ENCODE measurements around the gene CAPZB.

CAPZB gene

DNA sequence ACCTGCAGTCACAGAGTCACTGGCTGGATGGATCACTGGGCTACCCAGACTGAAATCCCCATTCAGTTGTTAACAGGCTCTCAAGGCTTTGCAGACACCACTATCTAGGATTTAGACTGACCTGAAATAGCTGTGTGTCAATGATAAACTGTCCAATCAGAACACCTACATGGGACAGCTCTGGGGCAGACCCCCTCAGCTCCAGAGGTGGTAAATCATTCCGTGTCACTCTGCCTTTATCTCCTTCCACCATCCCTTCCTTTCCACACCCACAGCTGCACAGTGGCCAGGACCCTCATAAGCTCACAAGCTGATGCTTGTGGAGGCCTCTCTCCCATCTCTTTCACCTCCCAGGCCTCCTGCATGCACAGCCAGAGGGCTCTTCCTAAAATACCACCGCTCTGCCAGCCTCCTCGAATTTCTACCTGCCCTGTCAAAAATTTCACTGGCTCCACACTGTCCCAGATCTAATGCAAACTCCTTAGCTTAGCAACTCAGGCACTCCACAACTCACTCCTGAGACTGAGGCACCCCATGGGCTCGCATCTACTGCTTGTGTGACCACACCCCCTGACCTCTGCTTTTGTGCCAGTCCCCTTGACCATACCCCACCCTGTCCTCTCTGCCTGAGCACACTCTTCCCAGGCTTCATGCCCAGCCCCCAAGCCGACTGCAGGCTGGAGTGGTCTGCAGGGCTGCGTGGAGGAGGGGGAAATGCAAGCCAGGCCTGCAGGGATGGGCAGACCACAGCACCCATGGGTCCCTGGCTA lies 5.8 kb downstream of the CAPZB start:
- peak overlapping the region; percentile 18 for H3K4me3 ChIP-seq (ENCODE audit: low read depth, low read length)
- H3K4me1 ChIP-seq (ENCODE audit: control insufficient read depth, insufficient read depth, low read length) = peaks cover 33% of the 10 kb centered on the region

DNA sequence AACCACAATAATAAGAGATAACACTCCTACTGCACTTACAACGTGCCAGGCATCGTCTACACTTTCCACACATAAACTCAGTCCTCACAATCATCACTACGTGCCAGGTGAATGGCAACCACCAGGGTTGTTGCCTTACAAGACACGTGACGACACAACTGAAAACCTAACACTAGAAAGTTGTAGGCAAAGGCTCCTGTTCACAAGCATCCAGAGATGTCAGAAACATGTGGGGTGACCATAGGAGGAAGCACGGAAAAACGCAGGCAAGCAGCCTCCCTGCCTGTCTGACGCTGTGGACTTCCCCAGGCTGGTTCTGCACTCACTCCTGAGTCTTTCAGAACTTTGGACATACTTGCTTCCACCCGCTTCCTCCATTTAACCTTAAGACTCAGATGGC lies 7.0 kb downstream of the CAPZB start:
- H3K36me3 ChIP-seq (ENCODE audit: control insufficient read depth, insufficient read depth, low read length) = peaks cover 9% of the 10 kb centered on the region
- no peak overlapping the region for H3K9ac ChIP-seq (ENCODE audit: low read depth, low read length)
- no peak overlapping the region for H3K4me3 ChIP-seq (ENCODE audit: low read depth, low read length)
- no peaks in the 10 kb centered on the region for H3K9me3 ChIP-seq (ENCODE audit: control insufficient read depth, insufficient read depth, low read length)
- no peaks in the 10 kb centered on the region for H3K27me3 ChIP-seq (ENCODE audit: control insufficient read depth, insufficient read depth, low read length)
- H3K4me1 ChIP-seq (ENCODE audit: control insufficient read depth, insufficient read depth, low read length) = peaks cover 33% of the 10 kb centered on the region

More for the DNA sequence above, 5.8 kb downstream of the CAPZB start:
- no peaks in the 10 kb centered on the region for H3K27me3 ChIP-seq (ENCODE audit: control insufficient read depth, insufficient read depth, low read length)
- peaks cover 9% of the 10 kb centered on the region for H3K36me3 ChIP-seq (ENCODE audit: control insufficient read depth, insufficient read depth, low read length)
- peak overlapping the region; percentile 54 for H3K9ac ChIP-seq (ENCODE audit: low read depth, low read length)
- no peaks in the 10 kb centered on the region for H3K9me3 ChIP-seq (ENCODE audit: control insufficient read depth, insufficient read depth, low read length)

DNA sequence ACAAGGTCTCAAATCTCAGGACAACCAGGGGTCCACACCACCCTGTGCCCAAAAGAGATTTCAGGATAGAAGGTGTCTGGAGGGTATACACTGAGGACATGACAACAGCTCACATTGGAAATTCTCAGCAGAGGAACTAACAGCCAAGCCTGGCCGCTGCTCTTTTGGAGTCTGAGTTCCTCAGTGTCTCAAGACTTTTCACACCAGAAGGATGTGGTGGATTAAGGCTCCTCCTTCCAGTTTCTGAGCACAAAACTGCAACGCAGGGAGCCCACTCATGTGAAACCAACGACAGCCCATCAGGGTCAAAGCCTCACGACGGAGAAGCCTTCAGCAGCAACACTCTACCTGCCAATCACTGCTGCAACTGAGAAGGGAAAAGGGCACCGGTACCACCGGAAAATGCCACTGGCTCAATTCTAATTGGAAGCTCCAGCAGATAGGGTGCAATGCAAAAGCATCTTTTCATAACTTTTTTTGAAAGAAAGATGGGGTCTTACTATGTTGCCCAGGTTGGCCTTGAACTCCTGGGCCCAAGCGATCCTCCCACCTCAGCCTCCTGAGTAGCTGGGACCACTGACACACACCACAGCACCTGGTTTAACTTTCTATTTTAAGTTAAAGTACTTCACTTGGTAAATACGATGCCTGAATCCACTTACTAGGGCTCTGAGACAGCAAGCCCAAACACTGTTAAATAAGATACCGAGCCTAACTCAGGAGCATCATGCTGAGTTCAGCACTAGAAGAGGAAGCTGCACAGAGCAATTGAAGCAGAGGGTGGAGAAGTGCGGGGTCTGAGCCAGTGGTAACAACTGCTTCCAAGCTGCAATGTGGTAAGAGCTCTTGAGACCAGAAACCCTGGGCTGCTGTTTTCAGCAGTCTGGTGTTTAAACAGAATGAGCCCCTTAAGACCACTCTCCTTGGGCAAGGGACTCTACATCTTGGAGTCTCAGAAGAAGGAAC lies 7.8 kb downstream of the CAPZB start:
- H3K4me3 ChIP-seq (ENCODE audit: low read depth, low read length) = no peak overlapping the region
- no peak overlapping the region for H3K9ac ChIP-seq (ENCODE audit: low read depth, low read length)
- H3K27me3 ChIP-seq (ENCODE audit: control insufficient read depth, insufficient read depth, low read length) = no peaks in the 10 kb centered on the region
- peaks cover 9% of the 10 kb centered on the region for H3K36me3 ChIP-seq (ENCODE audit: control insufficient read depth, insufficient read depth, low read length)
- peaks cover 30% of the 10 kb centered on the region for H3K4me1 ChIP-seq (ENCODE audit: control insufficient read depth, insufficient read depth, low read length)
- no peaks in the 10 kb centered on the region for H3K9me3 ChIP-seq (ENCODE audit: control insufficient read depth, insufficient read depth, low read length)

DNA sequence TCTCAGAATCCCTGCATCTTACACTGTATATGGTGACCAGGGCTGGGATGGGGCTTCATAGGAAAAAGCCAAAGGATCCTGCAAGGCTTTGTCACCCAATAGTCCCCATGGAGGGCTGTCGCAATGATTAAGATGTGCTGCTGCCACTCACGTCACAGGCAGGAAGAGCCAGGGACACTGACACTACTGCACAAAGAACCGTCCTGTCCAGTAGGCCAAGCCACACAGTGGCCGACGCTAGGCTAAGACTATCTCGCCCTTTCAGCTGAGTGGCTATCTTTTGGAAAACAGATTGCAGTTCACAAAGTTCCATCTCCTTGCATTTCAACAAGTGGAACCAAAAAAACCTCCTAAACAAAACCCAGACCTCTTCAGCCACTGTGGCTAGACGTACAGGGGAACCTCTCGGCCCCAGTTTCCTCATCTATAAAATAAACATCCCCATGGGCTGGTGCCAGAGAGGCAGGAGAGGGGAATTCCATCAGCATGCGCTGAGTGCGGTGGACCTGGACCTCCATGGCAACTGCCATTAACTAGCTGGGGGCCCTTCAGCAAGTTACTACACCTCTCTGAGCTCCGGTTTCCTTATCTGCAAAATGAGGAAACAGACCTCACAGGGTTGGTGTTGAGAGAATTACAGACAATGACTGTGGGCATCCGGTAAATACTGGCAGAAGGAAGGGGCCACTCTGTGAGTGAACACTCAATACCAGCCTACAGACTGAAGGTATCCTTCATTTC lies 8.7 kb downstream of the CAPZB start:
- no peak overlapping the region for H3K9ac ChIP-seq (ENCODE audit: low read depth, low read length)
- no peaks in the 10 kb centered on the region for H3K27me3 ChIP-seq (ENCODE audit: control insufficient read depth, insufficient read depth, low read length)
- H3K4me1 ChIP-seq (ENCODE audit: control insufficient read depth, insufficient read depth, low read length) = peaks cover 26% of the 10 kb centered on the region
- no peaks in the 10 kb centered on the region for H3K9me3 ChIP-seq (ENCODE audit: control insufficient read depth, insufficient read depth, low read length)
- peaks cover 9% of the 10 kb centered on the region for H3K36me3 ChIP-seq (ENCODE audit: control insufficient read depth, insufficient read depth, low read length)
- no peak overlapping the region for H3K4me3 ChIP-seq (ENCODE audit: low read depth, low read length)

DNA sequence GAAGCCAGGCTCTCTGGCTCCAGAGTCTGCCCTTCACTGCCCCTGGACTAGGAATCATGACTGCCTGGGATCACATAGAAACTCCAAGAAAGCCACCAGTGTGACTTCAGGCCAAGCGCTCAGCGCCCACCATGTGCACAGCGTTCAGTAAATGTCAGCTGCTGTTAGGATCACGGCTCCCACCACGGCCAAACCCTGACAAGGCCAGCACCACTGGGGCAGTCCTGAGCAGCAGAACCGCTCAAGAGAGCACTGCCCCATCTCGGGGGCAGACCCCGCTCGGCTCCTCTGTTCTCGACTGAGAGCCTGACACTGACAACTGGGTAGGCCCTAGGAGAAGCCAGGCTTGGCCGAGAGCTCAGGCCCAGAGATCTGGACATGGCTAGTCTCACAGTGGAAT lies 10.0 kb downstream of the CAPZB start:
- H3K9me3 ChIP-seq (ENCODE audit: control insufficient read depth, insufficient read depth, low read length) = no peaks in the 10 kb centered on the region
- no peak overlapping the region for H3K4me3 ChIP-seq (ENCODE audit: low read depth, low read length)
- peaks cover 13% of the 10 kb centered on the region for H3K4me1 ChIP-seq (ENCODE audit: control insufficient read depth, insufficient read depth, low read length)
- H3K36me3 ChIP-seq (ENCODE audit: control insufficient read depth, insufficient read depth, low read length) = peaks cover 9% of the 10 kb centered on the region
- no peak overlapping the region for H3K9ac ChIP-seq (ENCODE audit: low read depth, low read length)
- no peaks in the 10 kb centered on the region for H3K27me3 ChIP-seq (ENCODE audit: control insufficient read depth, insufficient read depth, low read length)

DNA sequence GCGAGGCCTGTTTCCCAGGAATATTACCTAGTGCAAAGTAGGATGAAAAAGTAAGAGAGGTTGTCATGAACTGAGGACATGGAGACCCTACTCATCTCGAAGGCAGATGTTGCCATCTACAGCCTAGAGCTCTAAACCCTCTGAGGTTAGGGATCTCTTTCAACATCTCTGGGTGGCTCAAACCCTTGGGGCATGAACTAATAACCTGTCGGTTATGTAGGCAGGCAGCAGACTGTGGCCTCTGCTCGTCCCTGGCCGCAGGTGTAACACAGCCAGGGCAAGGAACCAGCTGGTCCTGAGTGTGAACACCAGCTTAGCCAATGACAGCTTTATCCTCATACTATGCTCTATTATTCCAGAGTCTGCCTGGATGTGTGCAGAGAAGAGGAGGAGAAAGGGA lies 13.2 kb downstream of the CAPZB start:
- Histone ChIP-seq H3K4me1 (ENCODE audit: control insufficient read depth, insufficient read depth, low read length) (peaks cover 11% of the 10 kb centered on the region), H3K9ac (ENCODE audit: low read depth, low read length) (no peak overlapping the region), H3K36me3 (ENCODE audit: control insufficient read depth, insufficient read depth, low read length) (peaks cover 3% of the 10 kb centered on the region), H3K27me3 (ENCODE audit: control insufficient read depth, insufficient read depth, low read length) (no peaks in the 10 kb centered on the region), H3K4me3 (ENCODE audit: low read depth, low read length) (no peak overlapping the region), H3K9me3 (ENCODE audit: control insufficient read depth, insufficient read depth, low read length) (no peaks in the 10 kb centered on the region)

DNA sequence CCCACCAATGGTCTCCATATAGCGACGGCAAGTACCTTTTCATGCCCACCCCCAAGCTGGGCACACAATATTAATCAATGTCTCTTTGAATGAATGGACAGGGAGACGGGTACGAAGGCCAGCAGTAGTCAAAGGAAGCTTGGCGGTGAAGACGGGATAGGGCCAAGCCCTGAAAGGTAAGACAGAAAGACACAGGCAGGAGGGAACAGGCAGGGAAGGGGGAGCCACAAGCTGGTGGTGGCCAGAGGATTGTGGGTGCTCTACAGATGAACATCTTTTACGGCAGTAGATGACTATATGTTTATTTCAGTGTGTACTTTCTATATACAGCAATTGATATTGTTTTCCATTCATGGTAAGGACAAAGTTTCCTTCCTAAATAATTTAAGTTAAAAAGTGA lies 16.3 kb downstream of the CAPZB start:
- no peaks in the 10 kb centered on the region for H3K27me3 ChIP-seq (ENCODE audit: control insufficient read depth, insufficient read depth, low read length)
- H3K9me3 ChIP-seq (ENCODE audit: control insufficient read depth, insufficient read depth, low read length) = no peaks in the 10 kb centered on the region
- peaks cover 11% of the 10 kb centered on the region for H3K4me1 ChIP-seq (ENCODE audit: control insufficient read depth, insufficient read depth, low read length)
- H3K36me3 ChIP-seq (ENCODE audit: control insufficient read depth, insufficient read depth, low read length) = no peaks in the 10 kb centered on the region
- no peak overlapping the region for H3K4me3 ChIP-seq (ENCODE audit: low read depth, low read length)
- H3K9ac ChIP-seq (ENCODE audit: low read depth, low read length) = no peak overlapping the region

DNA sequence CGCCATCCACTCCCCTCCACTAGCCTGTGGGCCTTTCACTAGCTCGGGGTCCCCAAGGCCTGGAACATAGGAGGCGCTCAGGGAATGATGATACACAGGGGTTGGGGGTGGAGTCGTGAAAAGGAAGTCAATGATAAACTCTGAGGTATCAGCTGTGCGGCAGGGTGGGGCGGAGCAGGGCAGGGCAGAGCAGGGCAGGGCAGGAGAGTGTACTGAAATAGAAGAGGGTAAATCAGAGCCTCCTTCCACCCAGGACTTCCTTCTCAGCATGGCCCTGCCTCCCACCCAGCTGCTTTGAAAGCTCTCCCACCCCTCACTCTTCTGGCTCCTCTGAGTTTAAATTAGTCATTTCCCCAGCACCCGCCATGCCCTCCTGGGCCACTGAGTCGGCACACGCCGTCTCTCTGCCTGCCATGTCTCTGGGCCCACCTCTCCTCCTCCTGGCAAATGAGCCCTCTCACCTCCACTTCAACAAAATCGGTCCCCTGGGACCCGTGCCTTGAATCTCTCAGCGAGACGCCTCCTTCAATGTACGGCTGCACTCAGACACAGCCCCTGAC lies 16.9 kb downstream of the CAPZB start:
- no peaks in the 10 kb centered on the region for H3K36me3 ChIP-seq (ENCODE audit: control insufficient read depth, insufficient read depth, low read length)

DNA sequence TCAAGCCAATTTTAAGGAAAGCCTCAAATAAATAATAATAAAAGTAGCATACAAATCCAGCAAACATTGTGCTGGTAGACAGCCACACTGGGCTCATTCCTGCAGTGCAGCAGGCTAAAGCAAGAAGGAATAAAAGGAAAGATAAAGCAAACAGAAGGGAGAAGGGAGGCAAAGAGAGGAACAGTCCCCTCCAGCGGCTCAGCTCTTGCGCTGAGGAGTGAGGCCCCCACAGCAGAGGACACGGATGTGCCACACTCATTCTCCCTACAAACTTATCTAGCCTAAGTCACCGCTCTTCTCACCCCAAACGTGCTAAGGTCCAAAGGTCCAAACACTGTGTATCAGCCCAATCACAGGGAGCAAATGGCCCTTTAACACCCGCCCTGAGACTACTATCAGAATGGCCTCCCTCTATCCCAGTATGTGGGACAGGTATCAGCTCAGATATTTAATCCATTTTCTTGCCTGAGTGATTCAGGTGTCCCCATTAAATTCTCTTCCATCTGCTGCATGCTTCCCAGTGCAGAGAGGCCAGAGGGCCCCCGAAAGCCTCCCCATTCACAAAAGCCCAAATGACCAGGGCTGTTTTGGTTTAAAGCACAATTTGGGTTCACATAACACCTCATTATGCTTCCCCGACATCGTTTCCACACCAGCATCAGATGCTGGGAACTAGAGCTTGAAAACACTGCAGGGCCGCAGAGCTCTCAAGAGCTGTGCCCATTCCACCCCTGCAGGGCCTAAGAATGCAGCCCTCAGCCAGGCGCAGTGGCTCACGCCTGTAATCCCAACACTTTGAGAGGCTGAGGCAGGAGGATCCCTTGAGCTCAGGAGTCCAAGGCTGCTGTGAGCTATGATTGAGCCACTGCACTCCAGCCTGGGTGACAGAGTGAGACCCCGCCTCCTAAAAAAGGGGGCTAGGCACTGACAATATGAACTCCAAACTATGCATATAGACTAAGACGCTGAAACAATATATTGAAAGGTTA lies 17.8 kb downstream of the CAPZB start:
- Histone ChIP-seq H3K36me3 (ENCODE audit: control insufficient read depth, insufficient read depth, low read length) (no peaks in the 10 kb centered on the region), H3K9ac (ENCODE audit: low read depth, low read length) (no peak overlapping the region), H3K4me1 (ENCODE audit: control insufficient read depth, insufficient read depth, low read length) (peaks cover 21% of the 10 kb centered on the region), H3K9me3 (ENCODE audit: control insufficient read depth, insufficient read depth, low read length) (no peaks in the 10 kb centered on the region), H3K4me3 (ENCODE audit: low read depth, low read length) (no peak overlapping the region), H3K27me3 (ENCODE audit: control insufficient read depth, insufficient read depth, low read length) (no peaks in the 10 kb centered on the region)

More for the DNA sequence above, 16.9 kb downstream of the CAPZB start:
- Histone ChIP-seq H3K9me3 (ENCODE audit: control insufficient read depth, insufficient read depth, low read length) (no peaks in the 10 kb centered on the region), H3K4me3 (ENCODE audit: low read depth, low read length) (no peak overlapping the region), H3K9ac (ENCODE audit: low read depth, low read length) (no peak overlapping the region), H3K4me1 (ENCODE audit: control insufficient read depth, insufficient read depth, low read length) (peaks cover 13% of the 10 kb centered on the region), H3K27me3 (ENCODE audit: control insufficient read depth, insufficient read depth, low read length) (no peaks in the 10 kb centered on the region)

DNA sequence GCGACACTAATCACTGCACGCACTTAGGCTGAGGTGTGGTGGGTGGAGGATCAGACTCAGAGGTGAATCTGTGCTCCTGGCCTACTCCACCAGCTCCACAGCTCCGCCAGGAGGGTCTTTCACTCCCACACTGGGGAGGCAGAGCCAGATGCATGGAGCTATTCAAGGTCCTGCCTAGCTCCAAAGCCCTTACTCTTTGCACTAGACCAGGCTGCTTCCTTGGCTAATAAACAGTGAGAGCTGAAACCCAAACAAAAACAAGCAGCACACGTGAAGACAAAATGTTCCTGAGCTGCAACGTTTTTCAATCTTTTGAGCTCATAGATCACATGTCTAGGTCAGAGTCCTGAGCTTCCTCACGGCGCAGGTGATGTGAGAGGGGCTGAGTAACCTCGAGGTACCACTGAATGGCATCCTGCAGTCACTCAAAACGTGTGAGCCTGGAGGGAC lies 19.2 kb downstream of the CAPZB start:
- Histone ChIP-seq H3K36me3 (ENCODE audit: control insufficient read depth, insufficient read depth, low read length) (no peaks in the 10 kb centered on the region), H3K4me3 (ENCODE audit: low read depth, low read length) (no peak overlapping the region), H3K27me3 (ENCODE audit: control insufficient read depth, insufficient read depth, low read length) (no peaks in the 10 kb centered on the region), H3K9ac (ENCODE audit: low read depth, low read length) (no peak overlapping the region), H3K9me3 (ENCODE audit: control insufficient read depth, insufficient read depth, low read length) (no peaks in the 10 kb centered on the region), H3K4me1 (ENCODE audit: control insufficient read depth, insufficient read depth, low read length) (peaks cover 28% of the 10 kb centered on the region)

All from iPS-15b (cell line).